HepG2 (cell line): Measurements from ENCODE around the gene DCDC2. TPM values are rescaled to one million over a fixed set of nuclear protein-coding genes. Genes with fewer than 3 reads are reported as not detected.

Source experiments
- BRD4 ChIP-seq: sonication (generic); formaldehyde crosslinking; IDR thresholded peaks from 2 replicates; pipeline ENCODE4 v1.4.0; 2020; ENCODE audit warnings: missing genetic modification reagents
- EED ChIP-seq: sonication (generic); formaldehyde crosslinking; IDR thresholded peaks from 2 replicates; pipeline ENCODE4 v1.5.0; 2020; ENCODE audit warnings: mild to moderate bottlenecking, missing genetic modification reagents
- ESRRA ChIP-seq: sonication (generic); formaldehyde crosslinking; IDR thresholded peaks from 2 replicates; pipeline ENCODE4 v1.5.1; 2020; ENCODE audit warnings: mild to moderate bottlenecking, low read depth, missing genetic modification reagents
- HNRNPL ChIP-seq: fragments of 200-400 bp; formaldehyde crosslinking; IDR thresholded peaks from 2 replicates; pipeline ENCODE4 v1.6.1; 2017; ENCODE audit warnings: mild to moderate bottlenecking, low read depth, low read length
- KLF13 ChIP-seq: sonication (generic); formaldehyde crosslinking; IDR thresholded peaks from 2 replicates; pipeline ENCODE4 v1.4.0; 2020; ENCODE audit warnings: mild to moderate bottlenecking, missing genetic modification reagents
- YEATS2 ChIP-seq: sonication (generic); formaldehyde crosslinking; IDR thresholded peaks from 2 replicates; pipeline ENCODE4 v1.4.0; 2020; ENCODE audit warnings: missing genetic modification reagents, borderline replicate concordance
- ZNF451 ChIP-seq: sonication (generic); formaldehyde crosslinking; IDR thresholded peaks from 2 replicates; pipeline ENCODE4 v1.5.0; 2020; ENCODE audit warnings: mild to moderate bottlenecking, missing genetic modification reagents
- ZNF709 ChIP-seq: sonication (generic); formaldehyde crosslinking; IDR thresholded peaks from 2 replicates; pipeline ENCODE4 v1.5.0; 2020; ENCODE audit warnings: mild to moderate bottlenecking, missing genetic modification reagents
- polyA plus RNA-seq, 8 experiments: library from polyadenylated mRNA; depleted of rRNA in 3 of 8; stranded (reverse) in 7 of 8; unstranded in 1 of 8; fragments of >200 nt; fragmentation: Illumina TruSeq in 4 of 8; extraction: Trizol in 4 of 8; gene quantifications; 2 replicates each; pipeline versions ENCODE4 v1.2.1 to v1.2.3, GENCODE V29; 2011 to 2016; ENCODE audit warnings: low read depth in 4 of 8, missing spikeins in 1 of 8, mixed read lengths in 1 of 8; ENCODE audit not compliant: insufficient read depth in 1 of 8
- total RNA-seq, 5 experiments: library from RNA; depleted of rRNA; stranded (reverse); fragments of >200 nt; fragmentation: Illumina TruSeq; extraction: Trizol; gene quantifications; 2 replicates each; pipeline ENCODE4 v1.2.3, GENCODE V29; 2016; ENCODE audit warnings: low read depth in 1 of 5
- TF ChIP-seq, protein P1 (sequence below): sonication (generic); formaldehyde crosslinking; IDR thresholded peaks from one replicate; pipeline ENCODE4 v1.5.1; 2020; ENCODE audit warnings: mild to moderate bottlenecking, missing genetic modification reagents; ENCODE audit errors: not compliant biosample characterization
- TF ChIP-seq, protein P2 (sequence below): sonication (generic); formaldehyde crosslinking; IDR thresholded peaks from 2 replicates; pipeline ENCODE4; 2020; ENCODE audit warnings: missing genetic modification reagents, mild to moderate bottlenecking, borderline replicate concordance
- TF ChIP-seq, protein P3 (sequence below): sonication (generic); formaldehyde crosslinking; IDR thresholded peaks from 2 replicates; pipeline ENCODE4 v1.4.0; 2020; ENCODE audit warnings: low read depth, missing genetic modification reagents

DCDC2 gene
- total and polyA plus RNA-seq, 2 of the 13 experiments (the other 11 are each of a cell fraction or from before 2014, with no cell fraction given) = 9.0 to 36.2 TPM

DNA sequence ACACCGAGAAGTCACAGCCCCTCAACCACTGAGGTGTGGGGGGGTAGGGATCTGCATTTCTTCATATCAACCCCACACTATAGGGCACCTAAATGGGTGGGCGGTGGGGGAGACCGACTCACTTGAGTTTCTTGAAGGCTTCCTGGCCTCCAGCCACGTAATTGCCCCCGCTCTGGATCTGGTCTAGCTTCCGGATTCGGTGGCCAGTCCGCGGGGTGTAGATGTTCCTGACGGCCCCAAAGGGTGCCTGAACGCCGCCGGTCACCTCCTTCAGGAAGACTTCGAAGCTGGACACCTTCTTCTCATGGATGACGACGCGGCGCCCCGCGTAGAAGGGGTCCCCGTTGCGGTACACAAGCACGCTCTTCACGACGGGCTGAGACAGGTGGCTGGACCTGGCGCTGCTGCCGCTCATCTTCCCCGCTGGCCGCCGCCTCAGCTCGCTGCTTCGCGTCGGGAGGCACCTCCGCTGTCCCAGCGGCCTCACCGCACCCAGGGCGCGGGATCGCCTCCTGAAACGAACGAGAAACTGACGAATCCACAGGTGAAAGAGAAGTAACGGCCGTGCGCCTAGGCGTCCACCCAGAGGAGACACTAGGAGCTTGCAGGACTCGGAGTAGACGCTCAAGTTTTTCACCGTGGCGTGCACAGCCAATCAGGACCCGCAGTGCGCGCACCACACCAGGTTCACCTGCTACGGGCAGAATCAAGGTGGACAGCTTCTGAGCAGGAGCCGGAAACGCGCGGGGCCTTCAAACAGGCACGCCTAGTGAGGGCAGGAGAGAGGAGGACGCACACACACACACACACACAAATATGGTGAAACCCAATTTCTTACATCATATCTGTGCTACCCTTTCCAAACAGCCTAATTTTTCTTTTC lies at the start of gene DCDC2 (continued):
- TF ChIP-seq, protein P1, sequence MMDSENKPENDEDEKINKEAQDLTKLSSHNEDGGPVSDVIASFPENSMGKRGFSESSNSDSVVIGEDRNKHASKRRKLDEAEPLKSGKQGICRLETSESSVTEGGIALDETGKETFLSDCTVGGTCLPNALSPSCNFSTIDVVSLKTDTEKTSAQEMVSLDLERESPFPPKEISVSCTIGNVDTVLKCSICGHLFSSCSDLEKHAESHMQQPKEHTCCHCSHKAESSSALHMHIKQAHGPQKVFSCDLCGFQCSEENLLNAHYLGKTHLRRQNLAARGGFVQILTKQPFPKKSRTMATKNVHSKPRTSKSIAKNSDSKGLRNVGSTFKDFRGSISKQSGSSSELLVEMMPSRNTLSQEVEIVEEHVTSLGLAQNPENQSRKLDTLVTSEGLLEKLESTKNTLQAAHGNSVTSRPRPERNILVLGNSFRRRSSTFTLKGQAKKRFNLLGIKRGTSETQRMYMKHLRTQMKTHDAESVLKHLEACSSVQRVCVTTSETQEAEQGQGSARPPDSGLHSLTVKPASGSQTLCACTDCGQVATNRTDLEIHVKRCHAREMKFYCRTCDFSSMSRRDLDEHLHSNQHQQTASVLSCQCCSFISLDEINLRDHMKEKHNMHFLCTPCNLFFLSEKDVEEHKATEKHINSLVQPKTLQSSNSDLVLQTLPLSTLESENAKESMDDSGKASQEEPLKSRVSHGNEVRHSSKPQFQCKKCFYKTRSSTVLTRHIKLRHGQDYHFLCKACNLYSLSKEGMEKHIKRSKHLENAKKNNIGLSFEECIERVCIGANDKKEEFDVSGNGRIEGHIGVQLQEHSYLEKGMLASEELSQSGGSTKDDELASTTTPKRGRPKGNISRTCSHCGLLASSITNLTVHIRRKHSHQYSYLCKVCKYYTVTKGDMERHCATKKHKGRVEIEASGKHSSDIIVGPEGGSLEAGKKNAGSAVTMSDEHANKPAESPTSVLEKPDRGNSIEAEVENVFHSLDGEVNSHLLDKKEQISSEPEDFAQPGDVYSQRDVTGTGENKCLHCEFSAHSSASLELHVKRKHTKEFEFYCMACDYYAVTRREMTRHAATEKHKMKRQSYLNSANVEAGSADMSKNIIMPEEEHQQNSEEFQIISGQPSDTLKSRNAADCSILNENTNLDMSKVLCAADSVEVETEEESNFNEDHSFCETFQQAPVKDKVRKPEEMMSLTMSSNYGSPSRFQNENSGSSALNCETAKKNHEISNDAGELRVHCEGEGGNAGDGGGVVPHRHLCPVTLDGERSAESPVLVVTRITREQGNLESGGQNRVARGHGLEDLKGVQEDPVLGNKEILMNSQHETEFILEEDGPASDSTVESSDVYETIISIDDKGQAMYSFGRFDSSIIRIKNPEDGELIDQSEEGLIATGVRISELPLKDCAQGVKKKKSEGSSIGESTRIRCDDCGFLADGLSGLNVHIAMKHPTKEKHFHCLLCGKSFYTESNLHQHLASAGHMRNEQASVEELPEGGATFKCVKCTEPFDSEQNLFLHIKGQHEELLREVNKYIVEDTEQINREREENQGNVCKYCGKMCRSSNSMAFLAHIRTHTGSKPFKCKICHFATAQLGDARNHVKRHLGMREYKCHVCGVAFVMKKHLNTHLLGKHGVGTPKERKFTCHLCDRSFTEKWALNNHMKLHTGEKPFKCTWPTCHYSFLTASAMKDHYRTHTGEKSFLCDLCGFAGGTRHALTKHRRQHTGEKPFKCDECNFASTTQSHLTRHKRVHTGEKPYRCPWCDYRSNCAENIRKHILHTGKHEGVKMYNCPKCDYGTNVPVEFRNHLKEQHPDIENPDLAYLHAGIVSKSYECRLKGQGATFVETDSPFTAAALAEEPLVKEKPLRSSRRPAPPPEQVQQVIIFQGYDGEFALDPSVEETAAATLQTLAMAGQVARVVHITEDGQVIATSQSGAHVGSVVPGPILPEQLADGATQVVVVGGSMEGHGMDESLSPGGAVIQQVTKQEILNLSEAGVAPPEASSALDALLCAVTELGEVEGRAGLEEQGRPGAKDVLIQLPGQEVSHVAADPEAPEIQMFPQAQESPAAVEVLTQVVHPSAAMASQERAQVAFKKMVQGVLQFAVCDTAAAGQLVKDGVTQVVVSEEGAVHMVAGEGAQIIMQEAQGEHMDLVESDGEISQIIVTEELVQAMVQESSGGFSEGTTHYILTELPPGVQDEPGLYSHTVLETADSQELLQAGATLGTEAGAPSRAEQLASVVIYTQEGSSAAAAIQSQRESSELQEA = peak; percentile 98
- TF ChIP-seq, protein P2, sequence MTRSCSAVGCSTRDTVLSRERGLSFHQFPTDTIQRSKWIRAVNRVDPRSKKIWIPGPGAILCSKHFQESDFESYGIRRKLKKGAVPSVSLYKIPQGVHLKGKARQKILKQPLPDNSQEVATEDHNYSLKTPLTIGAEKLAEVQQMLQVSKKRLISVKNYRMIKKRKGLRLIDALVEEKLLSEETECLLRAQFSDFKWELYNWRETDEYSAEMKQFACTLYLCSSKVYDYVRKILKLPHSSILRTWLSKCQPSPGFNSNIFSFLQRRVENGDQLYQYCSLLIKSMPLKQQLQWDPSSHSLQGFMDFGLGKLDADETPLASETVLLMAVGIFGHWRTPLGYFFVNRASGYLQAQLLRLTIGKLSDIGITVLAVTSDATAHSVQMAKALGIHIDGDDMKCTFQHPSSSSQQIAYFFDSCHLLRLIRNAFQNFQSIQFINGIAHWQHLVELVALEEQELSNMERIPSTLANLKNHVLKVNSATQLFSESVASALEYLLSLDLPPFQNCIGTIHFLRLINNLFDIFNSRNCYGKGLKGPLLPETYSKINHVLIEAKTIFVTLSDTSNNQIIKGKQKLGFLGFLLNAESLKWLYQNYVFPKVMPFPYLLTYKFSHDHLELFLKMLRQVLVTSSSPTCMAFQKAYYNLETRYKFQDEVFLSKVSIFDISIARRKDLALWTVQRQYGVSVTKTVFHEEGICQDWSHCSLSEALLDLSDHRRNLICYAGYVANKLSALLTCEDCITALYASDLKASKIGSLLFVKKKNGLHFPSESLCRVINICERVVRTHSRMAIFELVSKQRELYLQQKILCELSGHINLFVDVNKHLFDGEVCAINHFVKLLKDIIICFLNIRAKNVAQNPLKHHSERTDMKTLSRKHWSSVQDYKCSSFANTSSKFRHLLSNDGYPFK (CRISPR knock-in tag) = peak; percentile 93
- TF ChIP-seq BRD4 (0 out of 2 replicates have a peak, but pooled peaks have one; percentile 32), YEATS2 (CRISPR knock-in tag) (peak; percentile 85; the same call in 1 of the 2 replicates), ZNF451 (CRISPR knock-in tag) (peak; percentile 90; the same call in 1 of the 2 replicates), KLF13 (CRISPR knock-in tag) (no peak; the same call in 1 of the 2 replicates), ESRRA (no peak; the same call in 1 of the 2 replicates), ZNF709 (CRISPR knock-in tag) (0 out of 2 replicates have a peak, but pooled peaks have one; percentile 26), EED (CRISPR knock-in tag) (peak; percentile 96), HNRNPL (no peak)
- TF ChIP-seq, protein P3, sequence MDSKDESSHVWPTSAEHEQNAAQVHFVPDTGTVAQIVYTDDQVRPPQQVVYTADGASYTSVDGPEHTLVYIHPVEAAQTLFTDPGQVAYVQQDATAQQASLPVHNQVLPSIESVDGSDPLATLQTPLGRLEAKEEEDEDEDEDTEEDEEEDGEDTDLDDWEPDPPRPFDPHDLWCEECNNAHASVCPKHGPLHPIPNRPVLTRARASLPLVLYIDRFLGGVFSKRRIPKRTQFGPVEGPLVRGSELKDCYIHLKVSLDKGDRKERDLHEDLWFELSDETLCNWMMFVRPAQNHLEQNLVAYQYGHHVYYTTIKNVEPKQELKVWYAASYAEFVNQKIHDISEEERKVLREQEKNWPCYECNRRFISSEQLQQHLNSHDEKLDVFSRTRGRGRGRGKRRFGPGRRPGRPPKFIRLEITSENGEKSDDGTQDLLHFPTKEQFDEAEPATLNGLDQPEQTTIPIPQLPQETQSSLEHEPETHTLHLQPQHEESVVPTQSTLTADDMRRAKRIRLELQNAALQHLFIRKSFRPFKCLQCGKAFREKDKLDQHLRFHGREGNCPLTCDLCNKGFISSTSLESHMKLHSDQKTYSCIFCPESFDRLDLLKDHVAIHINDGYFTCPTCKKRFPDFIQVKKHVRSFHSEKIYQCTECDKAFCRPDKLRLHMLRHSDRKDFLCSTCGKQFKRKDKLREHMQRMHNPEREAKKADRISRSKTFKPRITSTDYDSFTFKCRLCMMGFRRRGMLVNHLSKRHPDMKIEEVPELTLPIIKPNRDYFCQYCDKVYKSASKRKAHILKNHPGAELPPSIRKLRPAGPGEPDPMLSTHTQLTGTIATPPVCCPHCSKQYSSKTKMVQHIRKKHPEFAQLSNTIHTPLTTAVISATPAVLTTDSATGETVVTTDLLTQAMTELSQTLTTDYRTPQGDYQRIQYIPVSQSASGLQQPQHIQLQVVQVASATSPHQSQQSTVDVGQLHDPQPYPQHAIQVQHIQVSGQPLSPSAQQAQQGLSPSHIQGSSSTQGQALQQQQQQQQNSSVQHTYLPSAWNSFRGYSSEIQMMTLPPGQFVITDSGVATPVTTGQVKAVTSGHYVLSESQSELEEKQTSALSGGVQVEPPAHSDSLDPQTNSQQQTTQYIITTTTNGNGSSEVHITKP (CRISPR knock-in tag) = no peak
